HEK293 (cell line): ENCODE measurements around the gene TMEM233.

Source experiments
- CTCF ChIP-seq: fragments of 450-650 bp; formaldehyde crosslinking; IDR thresholded peaks from 2 replicates; pipeline ENCODE4 v1.5.1; 2016; ENCODE audit warnings: missing biosample characterization, missing genetic modification characterization
- ZBTB21 ChIP-seq: fragments of 450-650 bp; formaldehyde crosslinking; IDR thresholded peaks from 2 replicates; pipeline ENCODE4 v1.5.1; 2017; ENCODE audit warnings: missing biosample characterization, missing genetic modification characterization
- ZBTB7A ChIP-seq: fragments of 450-650 bp; formaldehyde crosslinking; IDR thresholded peaks from 2 replicates; pipeline ENCODE4 v1.5.1; 2016; ENCODE audit warnings: low read depth, missing biosample characterization, missing genetic modification characterization
- ZNF16 ChIP-seq: fragments of 450-650 bp; formaldehyde crosslinking; IDR thresholded peaks from 2 replicates; pipeline ENCODE4 v1.5.1; 2016; ENCODE audit warnings: low read depth, missing biosample characterization, missing genetic modification characterization
- ZNF274 ChIP-seq, 2 experiments: fragments of 200-500 bp in 1 of 2; fragments of 450-650 bp in 1 of 2; sonication (Bioruptor generic) in 1 of 2; formaldehyde crosslinking in 1 of 2; IDR thresholded peaks; 2 replicates each; pipeline versions ENCODE4 v1.5.1 to v1.6.1; 2014 to 2016; ENCODE audit warnings: borderline replicate concordance in 1 of 2, inconsistent platforms in 1 of 2, low read length in 1 of 2, missing biosample characterization in 1 of 2, missing genetic modification characterization in 1 of 2
- ZNF610 ChIP-seq: fragments of 450-650 bp; formaldehyde crosslinking; IDR thresholded peaks from 2 replicates; pipeline ENCODE4 v1.5.1; 2016; ENCODE audit warnings: missing biosample characterization, missing genetic modification characterization, borderline replicate concordance
- ZNF639 ChIP-seq: fragments of 450-650 bp; formaldehyde crosslinking; IDR thresholded peaks from 2 replicates; pipeline ENCODE4 v1.5.1; 2016; ENCODE audit warnings: missing biosample characterization, missing genetic modification characterization
- ZNF677 ChIP-seq: fragments of 450-650 bp; IDR thresholded peaks from 2 replicates; pipeline ENCODE4 v1.5.0; 2018; ENCODE audit warnings: missing biosample characterization, mild to moderate bottlenecking, missing genetic modification characterization, moderate library complexity
- ZNF707 ChIP-seq: fragments of 450-650 bp; formaldehyde crosslinking; IDR thresholded peaks from 2 replicates; pipeline ENCODE4 v1.5.1; 2016; ENCODE audit warnings: missing biosample characterization, missing genetic modification characterization

DNA sequence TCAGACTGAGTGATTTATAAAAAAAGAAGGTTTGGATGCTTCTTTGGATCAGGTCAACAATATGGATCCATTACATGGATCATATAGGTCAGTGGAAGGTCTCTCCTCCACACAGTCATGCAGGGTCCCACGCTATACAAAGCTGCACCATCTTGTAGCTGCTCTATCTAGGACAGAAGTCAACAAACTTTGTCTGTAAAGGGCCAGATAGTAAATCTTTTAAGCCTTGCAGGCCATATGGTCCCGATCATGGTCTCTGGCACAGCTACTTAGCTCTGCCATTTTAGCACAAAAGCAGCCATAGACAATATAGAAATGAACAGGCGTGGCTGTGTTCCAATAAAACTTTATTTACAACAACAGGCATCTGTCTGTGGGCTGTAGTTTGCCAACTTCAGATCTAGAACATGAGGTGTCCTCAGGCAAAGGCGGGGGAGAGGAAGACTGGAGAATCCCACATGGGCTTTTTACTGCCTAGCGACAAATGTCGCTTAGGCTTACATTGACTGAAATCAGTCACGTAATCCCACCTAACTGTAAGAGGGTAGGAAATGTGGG is 36.7 kb downstream of the TMEM233 start:
- TF ChIP-seq ZBTB7A (tag by site-specific recombination), result no peak
- no peak for TF ChIP-seq ZNF639
- TF ChIP-seq CTCF (tag by site-specific recombination), result no peak
- no peak for TF ChIP-seq ZNF707 (tag by site-specific recombination)
- no peak for TF ChIP-seq ZNF610 (tag by site-specific recombination)
- no peak for TF ChIP-seq ZNF16 (tag by site-specific recombination)
- no peak for TF ChIP-seq ZNF677 (tag by site-specific recombination)
- no peak for TF ChIP-seq ZBTB21 (tag by site-specific recombination)
- no peak for TF ChIP-seq ZNF274 (IDR thresholded peaks at IDR 0.05; ENCODE audit: low read length)
- TF ChIP-seq ZNF274 (tag by site-specific recombination; IDR thresholded peaks at IDR 0.05; ENCODE audit: borderline replicate concordance), result no peak
